HepG2 (cell line): ENCODE measurements around the gene GPR162. TPM values are rescaled to one million over a fixed set of nuclear protein-coding genes. Genes with fewer than 3 reads are reported as not detected.

Experiments
- CAMTA2 ChIP-seq: sonication (generic); formaldehyde crosslinking; IDR thresholded peaks from 2 replicates; pipeline ENCODE4 v1.4.0; 2020; ENCODE audit warnings: mild to moderate bottlenecking, missing genetic modification reagents, borderline replicate concordance
- CBX2 ChIP-seq, 2 experiments: fragments of 200-600 bp in 1 of 2; sonication (generic); formaldehyde crosslinking in 1 of 2; IDR thresholded peaks; 2 replicates each; pipeline versions ENCODE4 v1.7.0 to v1.8.1; 2018 to 2022; ENCODE audit warnings: low read depth in 2 of 2, low read length in 1 of 2, mild to moderate bottlenecking in 1 of 2, missing genetic modification reagents in 1 of 2
- CHD2 ChIP-seq: IDR thresholded peaks from 2 replicates; pipeline ENCODE4 v1.6.1; 2011; ENCODE audit warnings: low read depth, low read length, improper control_type of control experiment
- E2F5 ChIP-seq: sonication (generic); formaldehyde crosslinking; conservative IDR thresholded peaks from 2 replicates; pipeline ENCODE4 v1.4.0; 2020; ENCODE audit warnings: missing genetic modification reagents
- FOXJ3 ChIP-seq: sonication (generic); formaldehyde crosslinking; IDR thresholded peaks from 2 replicates; pipeline ENCODE4 v1.4.0; 2020; ENCODE audit warnings: missing genetic modification reagents, mild to moderate bottlenecking, borderline replicate concordance
- FOXK2 ChIP-seq: fragments of 450-650 bp; IDR thresholded peaks from 2 replicates; pipeline ENCODE4 v1.6.1; 2016
- GFI1 ChIP-seq: sonication (generic); formaldehyde crosslinking; IDR thresholded peaks from 2 replicates; pipeline ENCODE4 v1.5.0; 2020; ENCODE audit warnings: missing genetic modification reagents, mild to moderate bottlenecking, borderline replicate concordance
- GZF1 ChIP-seq: sonication (generic); formaldehyde crosslinking; IDR thresholded peaks from 2 replicates; pipeline ENCODE4 v1.5.1; 2020; ENCODE audit warnings: mild to moderate bottlenecking, missing genetic modification reagents
- HMGXB4 ChIP-seq, 2 experiments: sonication (generic) in 1 of 2; formaldehyde crosslinking in 1 of 2; IDR thresholded peaks; 2 replicates each; pipeline versions ENCODE4 v1.4.0 to v1.6.1; 2018 to 2020; ENCODE audit warnings: missing genetic modification reagents in 2 of 2, borderline replicate concordance in 1 of 2, low read depth in 1 of 2, mild to moderate bottlenecking in 1 of 2, missing biosample characterization in 1 of 2
- KLF6 ChIP-seq: IDR thresholded peaks from 2 replicates; pipeline ENCODE4 v1.8.0; 2016; ENCODE audit warnings: missing biosample characterization, missing genetic modification reagents
- MEIS1 ChIP-seq: sonication (generic); formaldehyde crosslinking; IDR thresholded peaks from 2 replicates; pipeline ENCODE4 v1.9.0; 2021; ENCODE audit warnings: mild to moderate bottlenecking, missing genetic modification reagents, moderate library complexity, borderline replicate concordance
- NBN ChIP-seq: fragments of 450-650 bp; conservative IDR thresholded peaks from 2 replicates; pipeline ENCODE4 v1.6.1; 2017
- NCOA1 ChIP-seq: sonication (generic); formaldehyde crosslinking; IDR thresholded peaks from 2 replicates; pipeline ENCODE4 v1.9.0; 2021; ENCODE audit warnings: missing genetic modification reagents
- POLR2A ChIP-seq, 2 experiments: IDR thresholded peaks; 2 replicates each; pipeline ENCODE4 v1.6.1; 2011; ENCODE audit warnings: low read depth in 2 of 2, low read length in 2 of 2, mild to moderate bottlenecking in 1 of 2, moderate library complexity in 1 of 2; ENCODE audit not compliant: insufficient read depth in 1 of 2
- SETDB1 ChIP-seq: sonication (generic); formaldehyde crosslinking; IDR thresholded peaks from 2 replicates; pipeline ENCODE4 v1.5.1; 2020; ENCODE audit warnings: missing genetic modification reagents, mild to moderate bottlenecking, borderline replicate concordance
- TGIF2 ChIP-seq: IDR thresholded peaks from 2 replicates; pipeline ENCODE4 v1.6.1; 2016; ENCODE audit warnings: control low read depth, missing compliant biosample characterization
- ZNF432 ChIP-seq: sonication (generic); formaldehyde crosslinking; IDR thresholded peaks from 2 replicates; pipeline ENCODE4 v1.5.0; 2020; ENCODE audit warnings: missing genetic modification reagents, mild to moderate bottlenecking, borderline replicate concordance
- ZNF550 ChIP-seq: sonication (generic); formaldehyde crosslinking; IDR thresholded peaks from 2 replicates; pipeline ENCODE4 v1.4.0; 2020; ENCODE audit warnings: mild to moderate bottlenecking, missing genetic modification reagents, borderline replicate concordance
- ZNF83 ChIP-seq: sonication (generic); formaldehyde crosslinking; IDR thresholded peaks from 2 replicates; pipeline ENCODE4 v1.4.0; 2020; ENCODE audit warnings: missing genetic modification reagents, mild to moderate bottlenecking, borderline replicate concordance
- polyA plus RNA-seq, 8 experiments: library from polyadenylated mRNA; depleted of rRNA in 3 of 8; stranded (reverse) in 7 of 8; unstranded in 1 of 8; fragments of >200 nt; fragmentation: Illumina TruSeq in 4 of 8; extraction: Trizol in 4 of 8; gene quantifications; 2 replicates each; pipeline versions ENCODE4 v1.2.1 to v1.2.3, GENCODE V29; 2011 to 2016; ENCODE audit warnings: low read depth in 4 of 8, missing spikeins in 1 of 8, mixed read lengths in 1 of 8; ENCODE audit not compliant: insufficient read depth in 1 of 8
- total RNA-seq, 5 experiments: library from RNA; depleted of rRNA; stranded (reverse); fragments of >200 nt; fragmentation: Illumina TruSeq; extraction: Trizol; gene quantifications; 2 replicates each; pipeline ENCODE4 v1.2.3, GENCODE V29; 2016; ENCODE audit warnings: low read depth in 1 of 5
- TF ChIP-seq, protein P1 (sequence below): sonication (generic); formaldehyde crosslinking; conservative IDR thresholded peaks from 2 replicates; pipeline ENCODE4 v1.4.0; 2020; ENCODE audit warnings: missing genetic modification reagents
- TF ChIP-seq, protein P2 (sequence below): sonication (generic); formaldehyde crosslinking; IDR thresholded peaks from 2 replicates; pipeline ENCODE4 v1.8.1; 2023; ENCODE audit warnings: mild to moderate bottlenecking, missing genetic modification reagents, borderline replicate concordance
- TF ChIP-seq, protein P3 (sequence below): sonication (generic); formaldehyde crosslinking; IDR thresholded peaks from 2 replicates; pipeline ENCODE4 v1.4.0; 2020; ENCODE audit warnings: missing genetic modification reagents
- TF ChIP-seq, protein P4 (sequence below): sonication (generic); formaldehyde crosslinking; conservative IDR thresholded peaks from 2 replicates; pipeline ENCODE4 v1.5.0; 2020; ENCODE audit warnings: missing genetic modification reagents

GPR162 gene
- total and polyA plus RNA-seq, 2 of the 13 experiments (the other 11 are each of a cell fraction or from before 2014, with no cell fraction given): 0.08 TPM; not detected in 1

GRCh38 chr12:6866920-6867412 is 45.3 kb downstream of the GPR162 start (continued):
- no peak for TF ChIP-seq ZNF83
- TF ChIP-seq CBX2 (IDR thresholded peaks at IDR 0.05; ENCODE audit: low read depth, low read length): no peak
- no peak for TF ChIP-seq CBX2 (CRISPR knock-in tag; IDR thresholded peaks at IDR 0.05; ENCODE audit: low read depth)
- TF ChIP-seq KLF6: no peak
- TF ChIP-seq, protein P1, sequence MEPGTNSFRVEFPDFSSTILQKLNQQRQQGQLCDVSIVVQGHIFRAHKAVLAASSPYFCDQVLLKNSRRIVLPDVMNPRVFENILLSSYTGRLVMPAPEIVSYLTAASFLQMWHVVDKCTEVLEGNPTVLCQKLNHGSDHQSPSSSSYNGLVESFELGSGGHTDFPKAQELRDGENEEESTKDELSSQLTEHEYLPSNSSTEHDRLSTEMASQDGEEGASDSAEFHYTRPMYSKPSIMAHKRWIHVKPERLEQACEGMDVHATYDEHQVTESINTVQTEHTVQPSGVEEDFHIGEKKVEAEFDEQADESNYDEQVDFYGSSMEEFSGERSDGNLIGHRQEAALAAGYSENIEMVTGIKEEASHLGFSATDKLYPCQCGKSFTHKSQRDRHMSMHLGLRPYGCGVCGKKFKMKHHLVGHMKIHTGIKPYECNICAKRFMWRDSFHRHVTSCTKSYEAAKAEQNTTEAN (CRISPR knock-in tag): no peak
- TF ChIP-seq MEIS1: no peak
- TF ChIP-seq, protein P2, sequence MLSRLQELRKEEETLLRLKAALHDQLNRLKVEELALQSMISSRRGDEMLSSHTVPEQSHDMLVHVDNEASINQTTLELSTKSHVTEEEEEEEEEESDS (CRISPR knock-in tag): no peak
- TF ChIP-seq, protein P3, sequence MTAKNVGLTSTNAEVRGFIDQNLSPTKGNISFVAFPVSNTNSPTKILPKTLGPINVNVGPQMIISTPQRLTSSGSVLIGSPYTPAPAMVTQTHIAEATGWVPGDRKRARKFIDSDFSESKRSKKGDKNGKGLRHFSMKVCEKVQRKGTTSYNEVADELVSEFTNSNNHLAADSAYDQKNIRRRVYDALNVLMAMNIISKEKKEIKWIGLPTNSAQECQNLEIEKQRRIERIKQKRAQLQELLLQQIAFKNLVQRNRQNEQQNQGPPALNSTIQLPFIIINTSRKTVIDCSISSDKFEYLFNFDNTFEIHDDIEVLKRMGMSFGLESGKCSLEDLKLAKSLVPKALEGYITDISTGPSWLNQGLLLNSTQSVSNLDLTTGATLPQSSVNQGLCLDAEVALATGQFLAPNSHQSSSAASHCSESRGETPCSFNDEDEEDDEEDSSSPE (CRISPR knock-in tag): no peak
- TF ChIP-seq NCOA1 (CRISPR knock-in tag): no peak
- TF ChIP-seq POLR2A (IDR thresholded peaks at IDR 0.05; ENCODE audit: insufficient read depth in 1 of 2, low read depth in 2 of 2, low read length in 2 of 2): no peak
- no peak for TF ChIP-seq GFI1 (CRISPR knock-in tag)
- TF ChIP-seq GZF1 (CRISPR knock-in tag): no peak
- no peak for TF ChIP-seq ZNF550 (CRISPR knock-in tag)
- no peak for TF ChIP-seq NBN
- TF ChIP-seq CAMTA2 (CRISPR knock-in tag): no peak
- TF ChIP-seq TGIF2 (CRISPR knock-in tag): no peak
- TF ChIP-seq, protein P4, sequence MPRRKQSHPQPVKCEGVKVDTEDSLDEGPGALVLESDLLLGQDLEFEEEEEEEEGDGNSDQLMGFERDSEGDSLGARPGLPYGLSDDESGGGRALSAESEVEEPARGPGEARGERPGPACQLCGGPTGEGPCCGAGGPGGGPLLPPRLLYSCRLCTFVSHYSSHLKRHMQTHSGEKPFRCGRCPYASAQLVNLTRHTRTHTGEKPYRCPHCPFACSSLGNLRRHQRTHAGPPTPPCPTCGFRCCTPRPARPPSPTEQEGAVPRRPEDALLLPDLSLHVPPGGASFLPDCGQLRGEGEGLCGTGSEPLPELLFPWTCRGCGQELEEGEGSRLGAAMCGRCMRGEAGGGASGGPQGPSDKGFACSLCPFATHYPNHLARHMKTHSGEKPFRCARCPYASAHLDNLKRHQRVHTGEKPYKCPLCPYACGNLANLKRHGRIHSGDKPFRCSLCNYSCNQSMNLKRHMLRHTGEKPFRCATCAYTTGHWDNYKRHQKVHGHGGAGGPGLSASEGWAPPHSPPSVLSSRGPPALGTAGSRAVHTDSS (CRISPR knock-in tag): 0 out of 2 replicates have a peak, but pooled peaks have one; percentile 22
- TF ChIP-seq E2F5 (CRISPR knock-in tag): no peak
- TF ChIP-seq FOXJ3: no peak
- no peak for TF ChIP-seq ZNF432
- no peak for TF ChIP-seq SETDB1 (CRISPR knock-in tag)
- no peak for TF ChIP-seq CHD2
- TF ChIP-seq FOXK2: no peak
- no peak for TF ChIP-seq HMGXB4 (CRISPR knock-in tag; IDR thresholded peaks at IDR 0.05; ENCODE audit: borderline replicate concordance in 1 of 2, low read depth in 1 of 2)
